Measurements from ENCODE around the gene IWS1. TPM values are rescaled to one million over a fixed set of nuclear protein-coding genes. Genes with fewer than 3 reads are reported as not detected.

IWS1 gene
- total and polyA plus RNA-seq, 9 of the 15 experiments (the other 6 are each of a cell fraction or from before 2014, with no cell fraction given) = 20.8 to 67.2 (median 46.6) TPM

DNA sequence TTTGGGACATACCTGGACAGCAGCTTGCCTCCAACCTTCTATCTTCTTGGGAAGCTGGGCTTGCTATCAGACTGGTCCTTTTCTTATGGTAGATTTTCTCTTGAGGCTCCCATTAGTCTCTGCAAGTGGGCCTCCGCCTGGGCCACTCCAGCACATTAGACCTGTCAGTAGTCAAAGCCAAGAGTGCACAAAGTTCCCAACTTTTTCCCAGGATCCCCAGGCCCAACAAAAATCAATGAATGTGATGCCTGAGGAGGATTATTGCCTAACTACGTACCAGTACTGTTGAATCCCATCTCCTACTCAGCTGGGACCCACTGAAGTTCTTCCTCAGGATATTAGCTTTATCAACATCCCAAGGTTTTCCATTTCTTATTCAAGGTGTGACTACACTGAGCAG is 56.3 kb downstream of the IWS1 start:
- no peaks in the 10 kb centered on the region for H3K79me2 ChIP-seq (ENCODE audit: control insufficient read depth, insufficient read depth, low read length)
- no peak for FAIRE-seq
- 0 out of 3 replicates have a peak, but pooled peaks cover 5% of the 10 kb centered on the region for H3K36me3 ChIP-seq (ENCODE audit: control insufficient read depth, insufficient read depth, low read length)
- H3K4me1 ChIP-seq (replicated peaks in 1 of 2; ENCODE audit: control insufficient read depth in 2 of 2, insufficient read depth in 2 of 2, low read length in 2 of 2) = peaks cover 0 to 3% of the 10 kb centered on the region in 2 experiments; a peak in 2 of 5 replicates
- no peak overlapping the region for H2AFZ ChIP-seq (ENCODE audit: low read depth, low read length)
- no peaks in the 10 kb centered on the region for H3K9me3 ChIP-seq (replicated peaks; ENCODE audit: control insufficient read depth, insufficient read depth, low read depth, low read length)
- no peak overlapping the region for H3K9ac ChIP-seq (ENCODE audit: insufficient read depth in 1 of 2, low read depth in 2 of 2, low read length in 2 of 2)
- BruUV-seq (replicated peaks) = no TSS peak
- H3K27ac ChIP-seq (ENCODE audit: extremely low read depth, low read depth, low read length) = no peak overlapping the region
- no peak for ATAC-seq
- 58% methylated on average over 2 of the region's 2 CpGs for WGBS (ENCODE audit: insufficient coverage, low coverage, missing lambda C conversion rate)
- CTCF ChIA-PET (ENCODE audit: low intra/inter-chr PET ratio) = no interaction called here
- no peak for DNase-seq (ENCODE audit: extremely low read depth in 1 of 4, low spot score in 3 of 4)
- intact Hi-C loops (cut with micrococcal nuclease) = no loop called here
- POLR2A ChIA-PET = no interaction called here
- H3K27me3 ChIP-seq (ENCODE audit: control insufficient read depth in 2 of 2, insufficient read depth in 2 of 2, low read length in 2 of 2) = no peaks in the 10 kb centered on the region
- H3K4me2 ChIP-seq (ENCODE audit: insufficient read depth, low read length) = no peak overlapping the region
- H3K4me3 ChIP-seq = no peak overlapping the region
- in situ Hi-C loops (cut with MboI) = no loop called here
- no peaks in the 10 kb centered on the region for H4K20me1 ChIP-seq (replicated peaks; ENCODE audit: control insufficient read depth, insufficient read depth, low read length)
- H3K9me1 ChIP-seq (ENCODE audit: control insufficient read depth, insufficient read depth, low read length) = no peaks in the 10 kb centered on the region
- TF ChIP-seq NCOR1 (IDR thresholded peaks at IDR 0.05) = no peak
- TF ChIP-seq, protein P1, sequence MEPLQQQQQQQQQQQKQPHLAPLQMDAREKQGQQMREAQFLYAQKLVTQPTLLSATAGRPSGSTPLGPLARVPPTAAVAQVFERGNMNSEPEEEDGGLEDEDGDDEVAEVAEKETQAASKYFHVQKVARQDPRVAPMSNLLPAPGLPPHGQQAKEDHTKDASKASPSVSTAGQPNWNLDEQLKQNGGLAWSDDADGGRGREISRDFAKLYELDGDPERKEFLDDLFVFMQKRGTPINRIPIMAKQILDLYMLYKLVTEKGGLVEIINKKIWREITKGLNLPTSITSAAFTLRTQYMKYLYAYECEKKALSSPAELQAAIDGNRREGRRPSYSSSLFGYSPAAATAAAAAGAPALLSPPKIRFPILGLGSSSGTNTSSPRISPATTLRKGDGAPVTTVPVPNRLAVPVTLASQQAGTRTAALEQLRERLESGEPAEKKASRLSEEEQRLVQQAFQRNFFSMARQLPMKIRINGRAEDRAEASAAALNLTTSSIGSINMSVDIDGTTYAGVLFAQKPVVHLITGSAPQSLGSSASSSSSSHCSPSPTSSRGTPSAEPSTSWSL (CRISPR knock-in tag; IDR thresholded peaks at IDR 0.05; ENCODE audit: borderline replicate concordance) = no peak
- TF ChIP-seq, protein P2, sequence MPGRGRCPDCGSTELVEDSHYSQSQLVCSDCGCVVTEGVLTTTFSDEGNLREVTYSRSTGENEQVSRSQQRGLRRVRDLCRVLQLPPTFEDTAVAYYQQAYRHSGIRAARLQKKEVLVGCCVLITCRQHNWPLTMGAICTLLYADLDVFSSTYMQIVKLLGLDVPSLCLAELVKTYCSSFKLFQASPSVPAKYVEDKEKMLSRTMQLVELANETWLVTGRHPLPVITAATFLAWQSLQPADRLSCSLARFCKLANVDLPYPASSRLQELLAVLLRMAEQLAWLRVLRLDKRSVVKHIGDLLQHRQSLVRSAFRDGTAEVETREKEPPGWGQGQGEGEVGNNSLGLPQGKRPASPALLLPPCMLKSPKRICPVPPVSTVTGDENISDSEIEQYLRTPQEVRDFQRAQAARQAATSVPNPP (IDR thresholded peaks at IDR 0.05; ENCODE audit: borderline replicate concordance, insufficient read depth, insufficient read length) = no peak
- no peak for TF ChIP-seq FOXK2 (conservative IDR thresholded peaks at IDR 0.05 in 1 of 2, IDR thresholded peaks at IDR 0.05 in 1 of 2; ENCODE audit: low read depth in 2 of 2)
- TF ChIP-seq, protein P3, sequence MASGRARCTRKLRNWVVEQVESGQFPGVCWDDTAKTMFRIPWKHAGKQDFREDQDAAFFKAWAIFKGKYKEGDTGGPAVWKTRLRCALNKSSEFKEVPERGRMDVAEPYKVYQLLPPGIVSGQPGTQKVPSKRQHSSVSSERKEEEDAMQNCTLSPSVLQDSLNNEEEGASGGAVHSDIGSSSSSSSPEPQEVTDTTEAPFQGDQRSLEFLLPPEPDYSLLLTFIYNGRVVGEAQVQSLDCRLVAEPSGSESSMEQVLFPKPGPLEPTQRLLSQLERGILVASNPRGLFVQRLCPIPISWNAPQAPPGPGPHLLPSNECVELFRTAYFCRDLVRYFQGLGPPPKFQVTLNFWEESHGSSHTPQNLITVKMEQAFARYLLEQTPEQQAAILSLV (tag; IDR thresholded peaks at IDR 0.05) = no peak
- TF ChIP-seq, protein P4, sequence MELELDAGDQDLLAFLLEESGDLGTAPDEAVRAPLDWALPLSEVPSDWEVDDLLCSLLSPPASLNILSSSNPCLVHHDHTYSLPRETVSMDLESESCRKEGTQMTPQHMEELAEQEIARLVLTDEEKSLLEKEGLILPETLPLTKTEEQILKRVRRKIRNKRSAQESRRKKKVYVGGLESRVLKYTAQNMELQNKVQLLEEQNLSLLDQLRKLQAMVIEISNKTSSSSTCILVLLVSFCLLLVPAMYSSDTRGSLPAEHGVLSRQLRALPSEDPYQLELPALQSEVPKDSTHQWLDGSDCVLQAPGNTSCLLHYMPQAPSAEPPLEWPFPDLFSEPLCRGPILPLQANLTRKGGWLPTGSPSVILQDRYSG (tag; conservative IDR thresholded peaks at IDR 0.05; ENCODE audit: low read depth) = no peak
- TF ChIP-seq SMC3 (conservative IDR thresholded peaks at IDR 0.05; ENCODE audit: insufficient read depth, low read depth, low read length) = no peak
- no peak for TF ChIP-seq KDM4B (IDR thresholded peaks at IDR 0.05; ENCODE audit: borderline replicate concordance in 2 of 2, low read depth in 1 of 2)
- TF ChIP-seq TGIF2 (CRISPR knock-in tag; IDR thresholded peaks at IDR 0.05) = no peak
- TF ChIP-seq CBX5 (IDR thresholded peaks at IDR 0.05; ENCODE audit: borderline replicate concordance, low read depth) = no peak
- TF ChIP-seq ZC3H4 (CRISPR knock-in tag; IDR thresholded peaks at IDR 0.05; ENCODE audit: borderline replicate concordance) = no peak
